Activated CD4-positive, alpha-beta T cell treated with anti-CD3 and anti-CD28 coated beads, Interleukin-2, Interleukin-4, amounts not matched to agents 100 ng/mL and 50 ng/mL, durations not matched to agents 16 hours and 8 hours (primary cell): Measurements from ENCODE around the gene BACE1-AS.
"Not testable (repeated sequence)": the region's sequence is repeated elsewhere in the genome, so short reads cannot be mapped to it uniquely, and the experiment has no call there.

Experiments
- DNase-seq: peaks from one replicate; pipeline ENCODE4 v3.0.0-alpha.2; 2020; ENCODE audit warnings: low spot score

BACE1-AS gene

GRCh38 chr11:117327255-117327566, 36.1 kb downstream of the BACE1-AS start:
- DNase-seq: not testable (repeated sequence)

GRCh38 chr11:117327567-117328374, 36.6 kb downstream of the BACE1-AS start, which contains the start of gene CEP164:
TSS of gene CEP164 (plus strand) at chr11:117327854. CDS start at chr11:117338587, 10,733 bp downstream.
- DNase-seq: peak; percentile 96

GRCh38 chr11:117328375-117329010, 37.3 kb downstream of the BACE1-AS start:
- peak; percentile 19 for DNase-seq

DNA sequence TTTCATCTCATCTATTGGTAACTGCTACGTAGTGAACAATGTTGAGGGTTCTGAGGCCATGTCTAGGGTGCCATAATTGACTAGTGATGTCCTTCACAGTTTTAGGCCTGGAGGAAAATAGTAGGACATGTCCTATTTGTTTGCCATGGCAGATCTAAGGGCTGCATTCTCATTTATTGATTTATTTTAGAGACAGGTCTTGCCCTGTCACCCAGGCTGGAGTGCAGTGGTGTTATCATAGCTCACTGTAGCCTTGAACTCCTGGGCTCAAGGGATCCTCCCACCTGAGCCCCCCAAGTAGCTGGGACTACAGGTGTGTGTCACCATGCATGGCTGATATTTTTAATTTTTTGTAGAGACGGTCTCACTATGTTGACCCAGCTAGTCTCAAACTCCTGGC, 41.7 kb downstream of the BACE1-AS start:
- no peak for DNase-seq

GRCh38 chr11:117333917-117334316, 42.8 kb downstream of the BACE1-AS start:
- DNase-seq: no peak

DNA sequence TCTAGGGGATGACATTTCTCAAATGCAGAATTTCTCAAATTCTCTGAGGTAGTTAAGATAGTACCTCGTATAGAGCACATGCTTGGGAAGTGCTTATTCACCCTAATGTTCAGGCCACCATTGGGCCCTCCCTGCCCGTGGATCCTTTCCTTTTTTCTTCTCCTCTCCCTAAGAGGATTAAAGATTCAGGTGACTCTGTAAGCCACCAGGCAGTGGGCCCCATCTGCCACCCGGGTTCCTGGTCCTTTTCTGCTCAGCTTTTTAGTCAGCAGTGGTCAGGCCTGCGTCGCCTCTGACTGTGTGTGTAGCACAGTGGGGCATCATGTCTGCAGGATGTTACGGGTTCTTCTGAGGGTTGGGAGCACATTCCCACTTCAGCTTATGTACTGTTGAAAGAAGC, 43.8 kb downstream of the BACE1-AS start:
- no peak for DNase-seq

- no peak for DNase-seq
These were observed 44.3 kb downstream of the BACE1-AS start for GRCh38 chr11:117335399-117335798.

GRCh38 chr11:117337076-117337475, 45.9 kb downstream of the BACE1-AS start:
- DNase-seq: no peak
